Measurements from ENCODE around the gene MYLK3.

DNA sequence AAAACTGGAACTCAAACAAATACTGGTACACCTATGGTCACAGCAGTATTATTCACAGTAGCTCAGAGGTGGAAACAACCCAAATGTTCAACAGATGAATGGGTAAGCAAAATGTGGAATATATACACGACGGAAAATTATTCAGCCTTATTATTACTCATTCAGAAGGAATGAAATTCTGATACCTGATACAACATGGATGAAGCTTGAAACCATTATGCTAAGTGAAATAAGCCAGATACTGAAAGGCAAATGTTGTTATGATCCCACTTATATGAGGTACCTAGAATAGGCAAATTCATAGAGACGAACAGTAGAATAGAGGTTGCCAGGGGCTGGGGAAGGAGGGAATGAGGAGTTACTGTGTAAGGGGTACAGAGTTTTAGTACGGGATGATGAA is 27.1 kb upstream of the MYLK3 start:
- no peak for TF ChIP-seq POLR2A (IDR thresholded peaks at IDR 0.05)
- TF ChIP-seq, protein P1, sequence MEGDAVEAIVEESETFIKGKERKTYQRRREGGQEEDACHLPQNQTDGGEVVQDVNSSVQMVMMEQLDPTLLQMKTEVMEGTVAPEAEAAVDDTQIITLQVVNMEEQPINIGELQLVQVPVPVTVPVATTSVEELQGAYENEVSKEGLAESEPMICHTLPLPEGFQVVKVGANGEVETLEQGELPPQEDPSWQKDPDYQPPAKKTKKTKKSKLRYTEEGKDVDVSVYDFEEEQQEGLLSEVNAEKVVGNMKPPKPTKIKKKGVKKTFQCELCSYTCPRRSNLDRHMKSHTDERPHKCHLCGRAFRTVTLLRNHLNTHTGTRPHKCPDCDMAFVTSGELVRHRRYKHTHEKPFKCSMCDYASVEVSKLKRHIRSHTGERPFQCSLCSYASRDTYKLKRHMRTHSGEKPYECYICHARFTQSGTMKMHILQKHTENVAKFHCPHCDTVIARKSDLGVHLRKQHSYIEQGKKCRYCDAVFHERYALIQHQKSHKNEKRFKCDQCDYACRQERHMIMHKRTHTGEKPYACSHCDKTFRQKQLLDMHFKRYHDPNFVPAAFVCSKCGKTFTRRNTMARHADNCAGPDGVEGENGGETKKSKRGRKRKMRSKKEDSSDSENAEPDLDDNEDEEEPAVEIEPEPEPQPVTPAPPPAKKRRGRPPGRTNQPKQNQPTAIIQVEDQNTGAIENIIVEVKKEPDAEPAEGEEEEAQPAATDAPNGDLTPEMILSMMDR (IDR thresholded peaks at IDR 0.05): no peak

All from prostate gland (tissue), 2 donors.